Fibroblast of peridontal ligament (primary cell): Measurements from ENCODE around the gene FBXL13.
A peak's percentile ranks its signal among the peaks of the same experiment; 100 is the strongest.
"Not testable (repeated sequence)": the region's sequence is repeated elsewhere in the genome, so short reads cannot be mapped to it uniquely, and the experiment has no call there.

Experiments
- DNase-seq: peaks from one replicate; pipeline ENCODE4 v3.0.0-alpha.2; 2010; ENCODE audit errors: extremely low read depth

Gene FBXL13

GRCh38 chr7:103023578-103023977 is 51.0 kb downstream of the FBXL13 start:
- DNase-seq: not testable (repeated sequence)

GRCh38 chr7:103021490-103021889 is 53.1 kb downstream of the FBXL13 start:
- DNase-seq: not testable (repeated sequence)

GRCh38 chr7:103020876-103021275 is 53.7 kb downstream of the FBXL13 start:
- DNase-seq: not testable (repeated sequence)

- not testable (repeated sequence) for DNase-seq
Observed at GRCh38 chr7:103018295-103018694, 56.3 kb downstream of the FBXL13 start.

GRCh38 chr7:103011650-103012049 is 62.9 kb downstream of the FBXL13 start:
- DNase-seq: peak; percentile 71

GRCh38 chr7:103010211-103010610 is 64.4 kb downstream of the FBXL13 start:
- DNase-seq: no peak

- no peak for DNase-seq
Observed at GRCh38 chr7:103009466-103010185, 65.0 kb downstream of the FBXL13 start.

- no peak for DNase-seq
Observed at GRCh38 chr7:103003004-103003403, 71.6 kb downstream of the FBXL13 start.

GRCh38 chr7:103001210-103001609 is 73.4 kb downstream of the FBXL13 start:
- DNase-seq: no peak

GRCh38 chr7:102996957-102997356 is 77.6 kb downstream of the FBXL13 start:
- DNase-seq: no peak

GRCh38 chr7:102995609-102996008 is 79.0 kb downstream of the FBXL13 start:
- DNase-seq: not testable (repeated sequence)

GRCh38 chr7:102994567-102994966 is 80.0 kb downstream of the FBXL13 start:
- DNase-seq: no peak

- DNase-seq: no peak
Observed at GRCh38 chr7:102993718-102994029, 80.9 kb downstream of the FBXL13 start.

- DNase-seq: peak; percentile 97
Observed at GRCh38 chr7:102992938-102993717, 81.5 kb downstream of the FBXL13 start.

GRCh38 chr7:102992509-102992937 is 82.1 kb downstream of the FBXL13 start:
- DNase-seq: no peak

- DNase-seq: peak; percentile 95
Observed at GRCh38 chr7:102991540-102992214, 82.9 kb downstream of the FBXL13 start.

GRCh38 chr7:102991077-102991539 is 83.5 kb downstream of the FBXL13 start:
- no peak for DNase-seq

GRCh38 chr7:102990642-102991041 is 84.0 kb downstream of the FBXL13 start:
- DNase-seq: no peak

GRCh38 chr7:102988631-102989560 is 85.7 kb downstream of the FBXL13 start:
- DNase-seq: no peak

GRCh38 chr7:102988088-102988487 is 86.5 kb downstream of the FBXL13 start:
- no peak for DNase-seq

GRCh38 chr7:102985176-102985783 is 89.3 kb downstream of the FBXL13 start:
- DNase-seq: peak; percentile 62
